WTC11 (cell line): ENCODE results near the gene TERC. TPM values are rescaled to one million over a fixed set of nuclear protein-coding genes. Genes with fewer than 3 reads are reported as not detected.

Source experiments
- ATAC-seq: fragments of 200-7000 bp; cut with Tn5 transposase; 2 replicates; pipeline ENCODE4 v1.10.0; 2021; ENCODE audit warnings: mild to moderate bottlenecking, moderate library complexity
- Bru-seq: library from RNA; stranded (reverse); fragments of 400-500 nt; gene quantifications from one replicate; lab custom pipeline; 2021; lab: Mats Ljungman, UMichigan
- CTCF ChIA-PET: fragments of 300-600 bp; sonication (Branson Sonifier 250); formaldehyde crosslinking; loops from one replicate; lab custom pipeline; 2021; ENCODE audit warnings: antibody characterized with exemption; lab: Charles Lee
- POLR2A ChIA-PET: fragments of 350-600 bp; sonication (Branson Sonifier 250); formaldehyde crosslinking; loops from one replicate; lab custom pipeline; 2021; ENCODE audit warnings: antibody characterized with exemption; lab: Charles Lee
- DNase-seq: peaks from one replicate; pipeline ENCODE4 v3.0.0; 2021; ENCODE audit warnings: low spot score
- H3K27ac Mint-ChIP-seq: 2 replicates; pipeline ENCODE4 v1.8.0; 2021; ENCODE audit warnings: mixed read lengths
- H3K27me3 Mint-ChIP-seq: 2 replicates; pipeline ENCODE4 v1.8.0; 2021; ENCODE audit warnings: low read depth, mild to moderate bottlenecking, moderate library complexity, mixed read lengths
- H3K36me3 Mint-ChIP-seq: 2 replicates; pipeline ENCODE4 v1.8.0; 2021; ENCODE audit warnings: mixed read lengths
- H3K4me1 Mint-ChIP-seq: 2 replicates; pipeline ENCODE4 v1.8.0; 2022; ENCODE audit warnings: mixed read lengths
- H3K4me3 Mint-ChIP-seq: 2 replicates; pipeline ENCODE4 v1.8.0; 2021; ENCODE audit warnings: mild to moderate bottlenecking, moderate library complexity, mixed read lengths
- H3K9me3 Mint-ChIP-seq: 2 replicates; pipeline ENCODE4 v1.8.0; 2021; ENCODE audit warnings: mixed read lengths
- ATF3 ChIP-seq: sonication (generic); formaldehyde crosslinking; conservative IDR thresholded peaks from 2 replicates; pipeline ENCODE4 v1.8.1; 2022; ENCODE audit warnings: mild to moderate bottlenecking, missing genetic modification reagents
- CREB1 ChIP-seq: sonication (generic); formaldehyde crosslinking; IDR thresholded peaks from 2 replicates; pipeline ENCODE4 v1.8.0; 2023; ENCODE audit warnings: mild to moderate bottlenecking, missing genetic modification reagents
- E2F4 ChIP-seq: sonication (generic); formaldehyde crosslinking; IDR thresholded peaks from 2 replicates; pipeline ENCODE4 v1.8.1; 2022; ENCODE audit warnings: low read depth, mild to moderate bottlenecking, moderate library complexity, missing genetic modification reagents, borderline replicate concordance
- E2F5 ChIP-seq: sonication (generic); formaldehyde crosslinking; IDR thresholded peaks from 2 replicates; pipeline ENCODE4 v1.8.1; 2022; ENCODE audit warnings: mild to moderate bottlenecking, moderate library complexity, missing genetic modification reagents
- ELF4 ChIP-seq: sonication (generic); formaldehyde crosslinking; IDR thresholded peaks from 2 replicates; pipeline ENCODE4 v1.8.1; 2022; ENCODE audit warnings: low read depth, mild to moderate bottlenecking, moderate library complexity, missing genetic modification reagents
- ESRRA ChIP-seq: sonication (generic); formaldehyde crosslinking; IDR thresholded peaks from 2 replicates; pipeline ENCODE4 v1.8.1; 2022; ENCODE audit warnings: mild to moderate bottlenecking, missing genetic modification reagents, borderline replicate concordance
- ETV6 ChIP-seq: sonication (generic); formaldehyde crosslinking; IDR thresholded peaks from 2 replicates; pipeline ENCODE4 v1.8.1; 2022; ENCODE audit warnings: mild to moderate bottlenecking, missing genetic modification reagents
- GABPB1 ChIP-seq: sonication (generic); formaldehyde crosslinking; IDR thresholded peaks from 2 replicates; pipeline ENCODE4 v1.8.1; 2023; ENCODE audit warnings: mild to moderate bottlenecking, missing genetic modification reagents
- IRF2 ChIP-seq: sonication (generic); formaldehyde crosslinking; IDR thresholded peaks from 2 replicates; pipeline ENCODE4 v1.8.0; 2022; ENCODE audit warnings: low read depth, missing genetic modification reagents, borderline replicate concordance
- JUN ChIP-seq: sonication (generic); formaldehyde crosslinking; IDR thresholded peaks from 2 replicates; pipeline ENCODE4 v1.8.0; 2023; ENCODE audit warnings: mild to moderate bottlenecking, missing genetic modification reagents
- NFATC4 ChIP-seq: fragments of 250-450 bp; sonication (Bioruptor Pico); IDR thresholded peaks from 2 replicates; pipeline ENCODE4 v1.9.0; 2021; ENCODE audit warnings: mild to moderate bottlenecking
- NFE2L1 ChIP-seq: sonication (generic); formaldehyde crosslinking; IDR thresholded peaks from 2 replicates; pipeline ENCODE4 v1.8.1; 2023; ENCODE audit warnings: missing genetic modification reagents
- NFYB ChIP-seq: sonication (generic); formaldehyde crosslinking; conservative IDR thresholded peaks from 2 replicates; pipeline ENCODE4 v1.8.0; 2022; ENCODE audit warnings: low read depth, missing genetic modification reagents
- NR3C1 ChIP-seq: sonication (generic); formaldehyde crosslinking; conservative IDR thresholded peaks from 2 replicates; pipeline ENCODE4 v1.8.1; 2023; ENCODE audit warnings: low read depth, mild to moderate bottlenecking, missing genetic modification reagents
- OVOL2 ChIP-seq: fragments of 250-450 bp; sonication (Bioruptor Pico); IDR thresholded peaks from 2 replicates; pipeline ENCODE4 v1.9.0; 2021; ENCODE audit warnings: mild to moderate bottlenecking, borderline replicate concordance
- PREB ChIP-seq: sonication (generic); formaldehyde crosslinking; IDR thresholded peaks from 2 replicates; pipeline ENCODE4 v1.8.1; 2022; ENCODE audit warnings: mild to moderate bottlenecking, missing genetic modification reagents, moderate library complexity, borderline replicate concordance
- PRRX2 ChIP-seq: fragments of 250-450 bp; sonication (Bioruptor Pico); IDR thresholded peaks from 2 replicates; pipeline ENCODE4 v1.8.0; 2021; ENCODE audit warnings: mild to moderate bottlenecking
- TEAD1 ChIP-seq: sonication (generic); formaldehyde crosslinking; IDR thresholded peaks from 2 replicates; pipeline ENCODE4 v1.8.0; 2022; ENCODE audit warnings: mild to moderate bottlenecking, missing genetic modification reagents
- TEAD4 ChIP-seq: sonication (generic); formaldehyde crosslinking; IDR thresholded peaks from 2 replicates; pipeline ENCODE4 v1.8.0; 2022; ENCODE audit warnings: mild to moderate bottlenecking, missing genetic modification reagents
- ZMAT4 ChIP-seq: fragments of 250-450 bp; sonication (Bioruptor Pico); IDR thresholded peaks from 2 replicates; pipeline ENCODE4 v1.9.0; 2021; ENCODE audit warnings: mild to moderate bottlenecking
- ZNF219 ChIP-seq: sonication (generic); formaldehyde crosslinking; IDR thresholded peaks from 2 replicates; pipeline ENCODE4 v1.8.0; 2023; ENCODE audit warnings: missing genetic modification reagents, mild to moderate bottlenecking, borderline replicate concordance
- ZNF232 ChIP-seq: sonication (generic); formaldehyde crosslinking; IDR thresholded peaks from 2 replicates; pipeline ENCODE4 v1.8.0; 2022; ENCODE audit warnings: mild to moderate bottlenecking, missing genetic modification reagents
- ZNF263 ChIP-seq: sonication (generic); formaldehyde crosslinking; IDR thresholded peaks from 2 replicates; pipeline ENCODE4 v1.8.1; 2022; ENCODE audit warnings: low read depth, mild to moderate bottlenecking, moderate library complexity, missing genetic modification reagents
- ZNF396 ChIP-seq: fragments of 250-450 bp; sonication (Bioruptor Pico); IDR thresholded peaks from 2 replicates; pipeline ENCODE4 v1.8.0; 2021; ENCODE audit warnings: mild to moderate bottlenecking, moderate library complexity, borderline replicate concordance
- ZNF425 ChIP-seq: fragments of 250-450 bp; sonication (Bioruptor Pico); conservative IDR thresholded peaks from 2 replicates; pipeline ENCODE4 v1.9.0; 2021; ENCODE audit warnings: mild to moderate bottlenecking
- ZNF512 ChIP-seq: sonication (generic); formaldehyde crosslinking; IDR thresholded peaks from 2 replicates; pipeline ENCODE4 v1.8.1; 2022; ENCODE audit warnings: missing genetic modification reagents, borderline replicate concordance
- ZNF671 ChIP-seq: fragments of 250-450 bp; sonication (Bioruptor Pico); IDR thresholded peaks from 2 replicates; pipeline ENCODE4 v1.8.0; 2021; ENCODE audit warnings: mild to moderate bottlenecking
- ZSCAN18 ChIP-seq: fragments of 250-450 bp; sonication (Bioruptor Pico); IDR thresholded peaks from 2 replicates; pipeline ENCODE4 v2.1.2; 2022; ENCODE audit warnings: mild to moderate bottlenecking, moderate library complexity
- long read RNA-seq, 3 experiments: library from RNA in 1 of 3; library from capped mRNA in 1 of 3; library from polyadenylated mRNA in 1 of 3; unstranded in 2 of 3; stranded (forward) in 1 of 3; transcript quantifications; one replicate each; pipeline ENCODE4 v2.0.0, GENCODE V29; 2021
- total RNA-seq: library from RNA; stranded (reverse); gene quantifications from 3 replicates; pipeline ENCODE4 v1.2.3, GENCODE V29; 2021

The TERC gene
- total RNA-seq: 34.3 to 57.1 TPM (median 48.5 TPM) in 3 replicates
- percentile 89 among the genes with signal in this experiment for Bru-seq, nascent RNA
- long read RNA-seq, experiment 1: 0 reads
- long read RNA-seq, experiment 2: 0 reads
- long read RNA-seq, experiment 3: 0 reads

- Mint-ChIP-seq H3K9me3 (peaks cover 11% of the 10 kb centered on the region), H3K4me3 (peak within 1 kb of the TSS; percentile 91), H3K27ac (peak within 1 kb of the TSS; percentile 98), H3K4me1 (peaks cover 12% of the 10 kb centered on the region), H3K36me3 (peaks cover 3% of the 10 kb centered on the region; the same call in 1 of the 2 replicates), H3K27me3 (no peaks in the 10 kb centered on the region)
- DNase-seq (peak; percentile 88), ATAC-seq (peak; percentile 84)
- CTCF ChIA-PET: no interaction called here
- POLR2A ChIA-PET: interaction anchor here (1.6 kb wide), 1 partner anchor 8 kb away, joined by 5 read pairs; the partner anchor contains the start of gene MYNN
- no peak for TF ChIP-seq TEAD4 (CRISPR knock-in tag)
- peak; percentile 70; the same call in 1 of the 2 replicates for TF ChIP-seq ZMAT4
- no peak for TF ChIP-seq ZNF219 (CRISPR knock-in tag)
- TF ChIP-seq ZNF232 (CRISPR knock-in tag): no peak
- TF ChIP-seq ZSCAN18 (CRISPR knock-in tag): no peak
- peak; percentile 60; the same call in 1 of the 2 replicates for TF ChIP-seq ZNF671 (CRISPR knock-in tag)
- no peak for TF ChIP-seq ZNF512 (CRISPR knock-in tag)
- TF ChIP-seq TEAD1 (CRISPR knock-in tag): no peak
- TF ChIP-seq JUN (CRISPR knock-in tag): no peak
- TF ChIP-seq NFYB: peak; percentile 52; the same call in 1 of the 2 replicates
- no peak for TF ChIP-seq PREB
- TF ChIP-seq GABPB1 (CRISPR knock-in tag): no peak
- TF ChIP-seq ZNF425 (CRISPR knock-in tag): peak; percentile 80; the same call in 1 of the 2 replicates
- TF ChIP-seq NFE2L1 (CRISPR knock-in tag): no peak
- TF ChIP-seq ESRRA (CRISPR knock-in tag): no peak
- TF ChIP-seq ZNF396: no peak
- no peak for TF ChIP-seq CREB1 (CRISPR knock-in tag)
- no peak for TF ChIP-seq ATF3 (CRISPR knock-in tag)
- no peak for TF ChIP-seq E2F4 (CRISPR knock-in tag)
- peak; percentile 89; the same call in 1 of the 2 replicates for TF ChIP-seq OVOL2 (CRISPR knock-in tag)
- no peak for TF ChIP-seq IRF2
- TF ChIP-seq ELF4 (CRISPR knock-in tag): no peak
- TF ChIP-seq NFATC4: peak; percentile 89
- TF ChIP-seq NR3C1 (CRISPR knock-in tag): no peak
- peak; percentile 86 for TF ChIP-seq PRRX2 (CRISPR knock-in tag)
- TF ChIP-seq E2F5: no peak
- peak; percentile 99 for TF ChIP-seq ETV6 (CRISPR knock-in tag)
- TF ChIP-seq ZNF263 (CRISPR knock-in tag): no peak; the same call in 1 of the 2 replicates
Measured at GRCh38 chr3:169764882-169765612, at the start of gene TERC. TERC (minus strand) TSS chr3:169765060.
